NCI-H146 (cell line): ENCODE results near the gene APP.

Source experiments
- DNase-seq: peaks from one replicate; lab custom pipeline; 2025; lab: John Stamatoyannopoulos, UW

The APP gene

GRCh38 chr21:25970254-25970930 is 200.2 kb downstream of the APP start:
- no peak for DNase-seq

- no peak for DNase-seq
These were observed 202.6 kb downstream of the APP start for GRCh38 chr21:25967901-25968438.

- DNase-seq = no peak
These were observed 203.2 kb downstream of the APP start for GRCh38 chr21:25967181-25967900.

- DNase-seq = no peak
These were observed 204.4 kb downstream of the APP start for GRCh38 chr21:25965951-25966707.

GRCh38 chr21:25964926-25965325 is 205.6 kb downstream of the APP start:
- DNase-seq = no peak

GRCh38 chr21:25964015-25964414 is 206.6 kb downstream of the APP start:
- DNase-seq = no peak

GRCh38 chr21:25963181-25963580 is 207.4 kb downstream of the APP start:
- DNase-seq = no peak

GRCh38 chr21:25961042-25961441 is 209.5 kb downstream of the APP start:
- DNase-seq = no peak

GRCh38 chr21:25960402-25960801 is 210.2 kb downstream of the APP start:
- DNase-seq = no peak

GRCh38 chr21:25959799-25960198 is 210.8 kb downstream of the APP start:
- no peak for DNase-seq

GRCh38 chr21:25956993-25957714 is 213.4 kb downstream of the APP start:
- DNase-seq = no peak

GRCh38 chr21:25955646-25956045 is 214.9 kb downstream of the APP start:
- DNase-seq = no peak

- no peak for DNase-seq
These were observed 216.9 kb downstream of the APP start for GRCh38 chr21:25953659-25954058.

GRCh38 chr21:25953196-25953595 is 217.4 kb downstream of the APP start:
- DNase-seq = no peak

GRCh38 chr21:25952306-25952705 is 218.3 kb downstream of the APP start:
- no peak for DNase-seq

- DNase-seq = no peak
These were observed 220.9 kb downstream of the APP start for GRCh38 chr21:25949701-25950100.

GRCh38 chr21:25944672-25945213 is 225.8 kb downstream of the APP start:
- DNase-seq = no peak

GRCh38 chr21:25944082-25944481 is 226.5 kb downstream of the APP start:
- no peak for DNase-seq

- no peak for DNase-seq
These were observed 228.4 kb downstream of the APP start for GRCh38 chr21:25942135-25942534.

- DNase-seq = no peak
These were observed 231.2 kb downstream of the APP start for GRCh38 chr21:25939396-25939761.

GRCh38 chr21:25938658-25939395 is 231.7 kb downstream of the APP start:
- DNase-seq = no peak
